ENCODE data around the gene KRT5. TPM values are rescaled to one million over a fixed set of nuclear protein-coding genes. Genes with fewer than 3 reads are reported as not detected.
A peak's percentile ranks its signal among the peaks of the same experiment; 100 is the strongest.

Gene KRT5
- total RNA-seq, 1 experiment from 2014 or later, result 89.7 TPM

- Histone ChIP-seq H4K20me1 (ENCODE audit: insufficient read depth) (no peaks in the 10 kb centered on the region), H3K79me2 (ENCODE audit: low read depth) (no peaks in the 10 kb centered on the region), H3K27ac (peak overlapping the region; percentile 96; the same call in 1 of the 2 replicates), H3K36me3 (ENCODE audit: low read depth) (no peaks in the 10 kb centered on the region), H3F3A (ENCODE audit: insufficient read depth, low read depth) (peaks cover 26% of the 10 kb centered on the region), H3K4me2 (peak overlapping the region; percentile 79), H3K9me3 (ENCODE audit: insufficient read depth, low read depth) (no peaks in the 10 kb centered on the region), H3K4me1 (replicated peaks; ENCODE audit: insufficient read depth) (peaks cover 66% of the 10 kb centered on the region), H3K4me3 (no peak overlapping the region), H3K9me2 (ENCODE audit: insufficient read depth) (no peaks in the 10 kb centered on the region), H2AFZ (no peak overlapping the region), H3K27me3 (ENCODE audit: insufficient read depth, low read depth) (no peaks in the 10 kb centered on the region)
- DNase-seq, result peak; percentile 70 to 78
- ChIA-PET POLR2A (ENCODE audit: unreplicated experiment) (interaction anchor here (0.5 to 0.6 kb wide), 4 partner anchors 29 to 422 kb away, joined by 3 to 8 read pairs (median 4); no protein-coding TSS in a partner anchor), CTCF (interaction anchor here (0.6 to 1.3 kb wide), 3 partner anchors 59 to 128 kb away, joined by 3 to 4 read pairs (median 3); no protein-coding TSS in a partner anchor)
- intact Hi-C loops (cut with micrococcal nuclease; ENCODE audit: unreplicated experiment), result loop anchor here (2.0 to 10.0 kb wide), 5 partner anchors 127 to 451 kb away; no protein-coding TSS in a partner anchor
- no TSS peak for BruUV-seq (replicated peaks)
- no peak for TF ChIP-seq EZH2 (IDR thresholded peaks at IDR 0.05; ENCODE audit: low read depth)
- TF ChIP-seq, protein P1, sequence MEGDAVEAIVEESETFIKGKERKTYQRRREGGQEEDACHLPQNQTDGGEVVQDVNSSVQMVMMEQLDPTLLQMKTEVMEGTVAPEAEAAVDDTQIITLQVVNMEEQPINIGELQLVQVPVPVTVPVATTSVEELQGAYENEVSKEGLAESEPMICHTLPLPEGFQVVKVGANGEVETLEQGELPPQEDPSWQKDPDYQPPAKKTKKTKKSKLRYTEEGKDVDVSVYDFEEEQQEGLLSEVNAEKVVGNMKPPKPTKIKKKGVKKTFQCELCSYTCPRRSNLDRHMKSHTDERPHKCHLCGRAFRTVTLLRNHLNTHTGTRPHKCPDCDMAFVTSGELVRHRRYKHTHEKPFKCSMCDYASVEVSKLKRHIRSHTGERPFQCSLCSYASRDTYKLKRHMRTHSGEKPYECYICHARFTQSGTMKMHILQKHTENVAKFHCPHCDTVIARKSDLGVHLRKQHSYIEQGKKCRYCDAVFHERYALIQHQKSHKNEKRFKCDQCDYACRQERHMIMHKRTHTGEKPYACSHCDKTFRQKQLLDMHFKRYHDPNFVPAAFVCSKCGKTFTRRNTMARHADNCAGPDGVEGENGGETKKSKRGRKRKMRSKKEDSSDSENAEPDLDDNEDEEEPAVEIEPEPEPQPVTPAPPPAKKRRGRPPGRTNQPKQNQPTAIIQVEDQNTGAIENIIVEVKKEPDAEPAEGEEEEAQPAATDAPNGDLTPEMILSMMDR (conservative IDR thresholded peaks at IDR 0.05), result no peak
Observed at GRCh38 chr12:52523824-52524223, 3.6 kb upstream of the KRT5 start.

- no peaks in the 10 kb centered on the region for H3K36me3 ChIP-seq (ENCODE audit: low read depth)
- intact Hi-C loops (cut with micrococcal nuclease; ENCODE audit: unreplicated experiment), result loop anchor here (1.0 to 10.0 kb wide), 10 partner anchors 26 to 452 kb away; no protein-coding TSS in a partner anchor
- ChIA-PET POLR2A (ENCODE audit: unreplicated experiment) (interaction anchor here (0.5 to 0.8 kb wide), 7 partner anchors 21 to 352 kb away, joined by 3 to 8 read pairs (median 3); partner anchors contain the start of gene KRT6A), CTCF (interaction anchor here (0.7 to 0.9 kb wide), 2 partner anchors 26 to 127 kb away, joined by 3 read pairs; no protein-coding TSS in a partner anchor)
- peaks cover 26% of the 10 kb centered on the region for H3F3A ChIP-seq (ENCODE audit: insufficient read depth, low read depth)
- H4K20me1 ChIP-seq (ENCODE audit: insufficient read depth), result no peaks in the 10 kb centered on the region
- TF ChIP-seq, protein P1 (conservative IDR thresholded peaks at IDR 0.05), result no peak
- no peak for TF ChIP-seq EZH2 (IDR thresholded peaks at IDR 0.05; ENCODE audit: low read depth)
- H3K4me2 ChIP-seq, result peak overlapping the region; percentile 79
- H3K9me2 ChIP-seq (ENCODE audit: insufficient read depth), result no peaks in the 10 kb centered on the region
- no peaks in the 10 kb centered on the region for H3K79me2 ChIP-seq (ENCODE audit: low read depth)
- no peak overlapping the region for H2AFZ ChIP-seq
- DNase-seq, result peak; percentile 78 to 87
- H3K9me3 ChIP-seq (ENCODE audit: insufficient read depth, low read depth), result no peaks in the 10 kb centered on the region
- H3K27me3 ChIP-seq (ENCODE audit: insufficient read depth, low read depth), result no peaks in the 10 kb centered on the region
- BruUV-seq (replicated peaks), result no TSS peak
- H3K4me1 ChIP-seq (replicated peaks; ENCODE audit: insufficient read depth), result peaks cover 66% of the 10 kb centered on the region
- peak overlapping the region; percentile 96 for H3K27ac ChIP-seq
- peak overlapping the region; percentile 31; the same call in 1 of the 2 replicates for H3K4me3 ChIP-seq
Observed at GRCh38 chr12:52522346-52523011, 2.3 kb upstream of the KRT5 start.

GRCh38 chr12:52521568-52522266, 1.5 kb upstream of the KRT5 start:
- BruUV-seq (replicated peaks), result no TSS peak
- intact Hi-C loops (cut with micrococcal nuclease; ENCODE audit: unreplicated experiment), result loop anchor here (1.0 to 10.0 kb wide), 10 partner anchors 25 to 453 kb away; no protein-coding TSS in a partner anchor
- Histone ChIP-seq H3K4me2 (peak overlapping the region; percentile 79), H3K27ac (peak overlapping the region; percentile 96), H3K27me3 (ENCODE audit: insufficient read depth, low read depth) (no peaks in the 10 kb centered on the region), H3F3A (ENCODE audit: insufficient read depth, low read depth) (peaks cover 26% of the 10 kb centered on the region), H3K4me1 (replicated peaks; ENCODE audit: insufficient read depth) (peaks cover 66% of the 10 kb centered on the region), H3K4me3 (peak overlapping the region; percentile 31; the same call in 1 of the 2 replicates), H3K79me2 (ENCODE audit: low read depth) (no peaks in the 10 kb centered on the region), H3K9me2 (ENCODE audit: insufficient read depth) (no peaks in the 10 kb centered on the region), H2AFZ (no peak overlapping the region), H3K36me3 (ENCODE audit: low read depth) (no peaks in the 10 kb centered on the region), H4K20me1 (ENCODE audit: insufficient read depth) (no peaks in the 10 kb centered on the region), H3K9me3 (ENCODE audit: insufficient read depth, low read depth) (no peaks in the 10 kb centered on the region)
- peak; percentile 84 to 97 for DNase-seq
- POLR2A ChIA-PET (ENCODE audit: unreplicated experiment), result interaction anchor here (0.6 to 0.7 kb wide), 5 partner anchors 79 to 353 kb away, joined by 3 to 4 read pairs (median 3); no protein-coding TSS in a partner anchor
- CTCF ChIA-PET, result interaction anchor here (0.7 to 1.5 kb wide), 5 partner anchors 25 to 126 kb away, joined by 3 to 11 read pairs (median 3); no protein-coding TSS in a partner anchor
- TF ChIP-seq, protein P1 (conservative IDR thresholded peaks at IDR 0.05), result no peak
- no peak for TF ChIP-seq EZH2 (IDR thresholded peaks at IDR 0.05; ENCODE audit: low read depth)

Measured in PC-9 (cell line).